ENCODE measurements around the gene MYO1B. TPM values are rescaled to one million over a fixed set of nuclear protein-coding genes. Genes with fewer than 3 reads are reported as not detected.

Gene MYO1B
- total and polyA plus RNA-seq, 2 of the 4 experiments (the other 2 are of a cell fraction) = 57.2 to 116 TPM

GRCh38 chr2:191250986-191251385 is 5.8 kb downstream of the MYO1B start:
- H2BK20ac ChIP-seq (ENCODE audit: low read depth, low read length) = no peak overlapping the region
- no peak overlapping the region for H4K8ac ChIP-seq (ENCODE audit: low read depth in 2 of 2, low read length in 2 of 2)
- H2BK15ac ChIP-seq (ENCODE audit: low read depth, low read length) = no peak overlapping the region
- no peak overlapping the region for H2BK5ac ChIP-seq (ENCODE audit: low read depth, low read length, poor library complexity, severe bottlenecking)
- BruUV-seq (replicated peaks) = no TSS peak
- no peak overlapping the region for H3K4me3 ChIP-seq (ENCODE audit: insufficient read depth, low read depth, low read length)
- H3K18ac ChIP-seq (ENCODE audit: low read depth, low read length) = peak overlapping the region; percentile 12; the same call in 1 of the 2 replicates
- DNase-seq (no peak), ATAC-seq (ENCODE audit: low read depth) (no peak)
- no peak overlapping the region; the same call in 1 of the 2 replicates for H3K9ac ChIP-seq (ENCODE audit: low read depth, low read length)
- H3K14ac ChIP-seq (replicated peaks; ENCODE audit: low read depth, low read length) = no peak overlapping the region
- intact Hi-C loops (cut with micrococcal nuclease) = no loop called here
- in situ Hi-C loops (cut with MboI; ENCODE audit: low sequenced_read_pairs) = no loop called here
- no peaks in the 10 kb centered on the region for H3K9me3 ChIP-seq (ENCODE audit: control insufficient read depth, insufficient read depth, low read length)
- POLR2A ChIA-PET (ENCODE audit: unreplicated experiment) = no interaction called here
- H4K91ac ChIP-seq (ENCODE audit: insufficient read depth, low read depth, low read length) = no peak overlapping the region
- H3K79me1 ChIP-seq (ENCODE audit: low read depth in 1 of 2, low read length in 2 of 2) = peaks cover 15 to 82% of the 10 kb centered on the region in 2 experiments; a peak in 3 of 4 replicates
- H3K27ac ChIP-seq (ENCODE audit: insufficient read depth, low read length) = no peak overlapping the region; the same call in 1 of the 2 replicates
- H3K23ac ChIP-seq (ENCODE audit: low read depth, low read length) = peak overlapping the region; percentile 14; the same call in 1 of the 2 replicates
- H2AFZ ChIP-seq (replicated peaks; ENCODE audit: low read length, poor library complexity) = no peak overlapping the region
- no CpG with 5 or more reads among the region's 5 CpGs for WGBS, 2 experiments (ENCODE audit: extremely low coverage in 2 of 2, insufficient read length in 1 of 2)
- H4K20me1 ChIP-seq (ENCODE audit: insufficient read depth, low read length) = peaks cover 86% of the 10 kb centered on the region
- H3K4me1 ChIP-seq (ENCODE audit: control insufficient read depth, insufficient read depth, low read length) = peaks cover 34% of the 10 kb centered on the region
- H4K5ac ChIP-seq (ENCODE audit: low read depth, low read length) = no peak overlapping the region
- CTCF ChIA-PET = interaction anchor here (1.1 kb wide), 1 partner anchor 9 kb away, joined by 4 read pairs; no protein-coding TSS in a partner anchor
- H3K56ac ChIP-seq (ENCODE audit: extremely low read depth, insufficient read depth, low read length) = no peak overlapping the region
- no peaks in the 10 kb centered on the region for H3K27me3 ChIP-seq (ENCODE audit: control insufficient read depth, insufficient read depth, low read length)
- peaks cover 13% of the 10 kb centered on the region; the same call in 1 of the 2 replicates for H3K36me3 ChIP-seq (ENCODE audit: control insufficient read depth, insufficient read depth, low read length)
- peak overlapping the region; percentile 40; the same call in 1 of the 2 replicates for H3K4me2 ChIP-seq (ENCODE audit: low read depth, low read length)
- H2AK9ac ChIP-seq (replicated peaks; ENCODE audit: low read depth, low read length, poor library complexity) = no peak overlapping the region
- H3K9me1 ChIP-seq (ENCODE audit: insufficient read depth, low read length) = peaks cover 34% of the 10 kb centered on the region
- no peak for TF ChIP-seq MXI1 (IDR thresholded peaks at IDR 0.05; ENCODE audit: borderline replicate concordance, low read depth, low read length)
- no peak for TF ChIP-seq ELK1 (IDR thresholded peaks at IDR 0.05; ENCODE audit: borderline replicate concordance, low read depth, low read length)
- TF ChIP-seq RCOR1 (IDR thresholded peaks at IDR 0.05; ENCODE audit: insufficient replicate concordance, low read length) = no peak
- TF ChIP-seq CTCF (conservative IDR thresholded peaks at IDR 0.05; ENCODE audit: low read depth, low read length) = no peak
- TF ChIP-seq MAZ (IDR thresholded peaks at IDR 0.05; ENCODE audit: borderline replicate concordance, low read depth, low read length) = no peak
- TF ChIP-seq CEBPB (IDR thresholded peaks at IDR 0.05; ENCODE audit: low read depth, low read length) = no peak
- TF ChIP-seq POLR2A (IDR thresholded peaks at IDR 0.05; ENCODE audit: low read depth, low read length) = no peak
- TF ChIP-seq CHD1 (IDR thresholded peaks at IDR 0.05; ENCODE audit: low read depth, low read length) = no peak
- no peak for TF ChIP-seq USF2 (IDR thresholded peaks at IDR 0.05; ENCODE audit: low read depth, low read length)
- TF ChIP-seq RFX5 (IDR thresholded peaks at IDR 0.05; ENCODE audit: low read depth, low read length) = no peak
- TF ChIP-seq SMC3 (IDR thresholded peaks at IDR 0.05; ENCODE audit: low read depth, low read length) = no peak
- TF ChIP-seq RAD21 (IDR thresholded peaks at IDR 0.05; ENCODE audit: low read length) = no peak
- TF ChIP-seq FOS (IDR thresholded peaks at IDR 0.05; ENCODE audit: low read depth, low read length) = no peak
- no peak for TF ChIP-seq BHLHE40 (IDR thresholded peaks at IDR 0.05; ENCODE audit: low read depth, low read length)
- no peak for TF ChIP-seq NFE2L2 (IDR thresholded peaks at IDR 0.05; ENCODE audit: low read depth, low read length)
- no peak for TF ChIP-seq MAFK (IDR thresholded peaks at IDR 0.05; ENCODE audit: low read depth, low read length)
- dilution Hi-C loops (cut with HindIII; ENCODE audit: low sequenced_read_pairs, unreplicated experiment) = no loop called here
- no peak overlapping the region for H3K4ac ChIP-seq (ENCODE audit: low read depth, low read length)
- H2BK120ac ChIP-seq (ENCODE audit: low read depth, low read length) = no peak overlapping the region
- peak overlapping the region; percentile 4; the same call in 1 of the 2 replicates for H2AK5ac ChIP-seq (ENCODE audit: low read depth, low read length)

All from IMR-90 (cell line).